H9 (cell line): ENCODE measurements around the gene NRXN3. TPM values are rescaled to one million over a fixed set of nuclear protein-coding genes. Genes with fewer than 3 reads are reported as not detected.

Experiments
- DNase-seq: peaks from one replicate; pipeline ENCODE4 v3.0.0-alpha.2; 2017
- H2AFZ ChIP-seq: one replicate; pipeline ENCODE4 v1.6.1; 2013; ENCODE audit warnings: mild to moderate bottlenecking, low read length, control low read depth, moderate library complexity
- H2AK5ac ChIP-seq: 2 replicates; pipeline ENCODE4 v1.6.1; 2013; ENCODE audit warnings: low read length, control low read depth, mixed read lengths; ENCODE audit not compliant: insufficient read length
- H2BK120ac ChIP-seq: one replicate; pipeline ENCODE4 v1.6.1; 2013; ENCODE audit warnings: low read depth, mild to moderate bottlenecking, low read length, control low read depth, inconsistent platforms; ENCODE audit not compliant: poor library complexity, severe bottlenecking
- H2BK12ac ChIP-seq: 2 replicates; pipeline ENCODE4 v1.6.1; 2013; ENCODE audit warnings: low read length, control low read depth, mixed read lengths, low read depth; ENCODE audit not compliant: insufficient read length
- H2BK15ac ChIP-seq: 2 replicates; pipeline ENCODE4 v1.6.1; 2013; ENCODE audit warnings: low read depth, low read length, control low read depth
- H2BK20ac ChIP-seq: one replicate; pipeline ENCODE4 v1.6.1; 2013; ENCODE audit warnings: low read depth, mild to moderate bottlenecking, low read length, control low read depth, inconsistent platforms; ENCODE audit not compliant: poor library complexity, severe bottlenecking
- H2BK5ac ChIP-seq: 2 replicates; pipeline ENCODE4 v1.6.1; 2013; ENCODE audit warnings: low read length, control low read depth, mixed read lengths; ENCODE audit not compliant: insufficient read length
- H3K14ac ChIP-seq: 2 replicates; pipeline ENCODE4 v1.6.1; 2013; ENCODE audit warnings: low read length, control low read depth; ENCODE audit not compliant: insufficient read depth
- H3K18ac ChIP-seq: 2 replicates; pipeline ENCODE4 v1.6.1; 2013; ENCODE audit warnings: low read depth, mild to moderate bottlenecking, mixed read lengths, low read length, control low read depth; ENCODE audit not compliant: insufficient read length
- H3K23ac ChIP-seq: 2 replicates; pipeline ENCODE4 v1.6.1; 2013; ENCODE audit warnings: low read length, control low read depth, mixed read lengths, low read depth; ENCODE audit not compliant: insufficient read length
- H3K23me2 ChIP-seq: 2 replicates; pipeline ENCODE4 v1.6.1; 2013; ENCODE audit warnings: low read depth, mild to moderate bottlenecking, mixed read lengths, low read length, control low read depth; ENCODE audit not compliant: insufficient read length, poor library complexity, severe bottlenecking
- H3K27ac ChIP-seq: 2 replicates; pipeline ENCODE4 v1.5.1; 2013; ENCODE audit warnings: low read length, control low read depth, mixed read lengths, low read depth; ENCODE audit not compliant: insufficient read length
- H3K27me3 ChIP-seq: 2 replicates; pipeline ENCODE4 v1.6.1; 2013; ENCODE audit warnings: low read length, control low read depth, inconsistent platforms; ENCODE audit not compliant: insufficient read depth
- H3K4ac ChIP-seq: 2 replicates; pipeline ENCODE4 v1.6.1; 2013; ENCODE audit warnings: low read depth, mild to moderate bottlenecking, control low read depth, inconsistent platforms, low read length, moderate library complexity
- H3K4me1 ChIP-seq: 2 replicates; pipeline ENCODE4 v1.6.1; 2013; ENCODE audit warnings: low read length, control low read depth, inconsistent platforms; ENCODE audit not compliant: insufficient read depth
- H3K4me2 ChIP-seq: 2 replicates; pipeline ENCODE4 v1.6.1; 2013; ENCODE audit warnings: low read length, control low read depth, mixed read lengths; ENCODE audit not compliant: insufficient read length, insufficient read depth
- H3K56ac ChIP-seq: 2 replicates; pipeline ENCODE4 v1.6.1; 2013; ENCODE audit warnings: low read depth, mild to moderate bottlenecking, mixed read lengths, low read length, control low read depth; ENCODE audit not compliant: insufficient read length
- H3K79me1 ChIP-seq: 2 replicates; pipeline ENCODE4 v1.6.1; 2013; ENCODE audit warnings: low read depth, mild to moderate bottlenecking, moderate library complexity, low read length, control low read depth, inconsistent platforms; ENCODE audit not compliant: insufficient read depth, poor library complexity, severe bottlenecking
- H3K79me2 ChIP-seq: 2 replicates; pipeline ENCODE4 v1.6.1; 2013; ENCODE audit warnings: low read length, control low read depth, inconsistent platforms; ENCODE audit not compliant: insufficient read depth
- H3K9ac ChIP-seq: 2 replicates; pipeline ENCODE4 v1.6.1; 2013; ENCODE audit warnings: low read length, control low read depth, mixed read lengths; ENCODE audit not compliant: insufficient read length; ENCODE audit errors: extremely low read depth
- H3K9me3 ChIP-seq: one replicate; pipeline ENCODE4 v1.6.1; 2013; ENCODE audit warnings: low read depth, low read length, inconsistent platforms; ENCODE audit not compliant: control insufficient read depth
- H3T11ph ChIP-seq: one replicate; pipeline ENCODE4 v1.6.1; 2013; ENCODE audit warnings: mild to moderate bottlenecking, low read length, control low read depth, inconsistent platforms
- H4K20me1 ChIP-seq: one replicate; pipeline ENCODE4 v1.6.1; 2013; ENCODE audit not compliant: control insufficient read depth, insufficient read length, insufficient read depth
- H4K5ac ChIP-seq: 2 replicates; pipeline ENCODE4 v1.6.1; 2013; ENCODE audit warnings: low read depth, mild to moderate bottlenecking, mixed read lengths, low read length, control low read depth; ENCODE audit not compliant: insufficient read length
- H4K8ac ChIP-seq: replicated peaks from 2 replicates; pipeline ENCODE4 v1.6.1; 2013; ENCODE audit warnings: low read length, control low read depth, mixed read lengths, low read depth; ENCODE audit not compliant: insufficient read length
- H4K91ac ChIP-seq: 2 replicates; pipeline ENCODE4 v1.6.1; 2013; ENCODE audit warnings: low read depth, mild to moderate bottlenecking, moderate library complexity, mixed read lengths, low read length, control low read depth; ENCODE audit not compliant: insufficient read length
- H3K27ac Mint-ChIP-seq, 3 experiments: 2 replicates in 2 of 3; 3 replicates in 1 of 3; pipeline ENCODE4 v1.8.0; 2020 to 2021; ENCODE audit warnings: mixed read lengths in 3 of 3, mild to moderate bottlenecking in 1 of 3, moderate library complexity in 1 of 3
- H3K27me3 Mint-ChIP-seq: 2 replicates; pipeline ENCODE4 v1.8.0; 2021; ENCODE audit warnings: low read depth, mild to moderate bottlenecking, moderate library complexity, mixed read lengths
- H3K36me3 Mint-ChIP-seq, 3 experiments: 2 replicates in 2 of 3; 3 replicates in 1 of 3; pipeline ENCODE4 v1.8.0; 2020 to 2021; ENCODE audit warnings: low read depth in 3 of 3, mixed read lengths in 3 of 3; ENCODE audit not compliant: insufficient read depth in 1 of 3
- H3K4me1 Mint-ChIP-seq, 2 experiments: 2 replicates each; pipeline ENCODE4 v1.8.0; 2020; ENCODE audit warnings: mixed read lengths in 2 of 2
- H3K4me3 Mint-ChIP-seq, 2 experiments: 2 replicates in 1 of 2; 3 replicates in 1 of 2; pipeline ENCODE4 v1.8.0; 2020 to 2021; ENCODE audit warnings: mild to moderate bottlenecking in 2 of 2, mixed read lengths in 2 of 2, moderate library complexity in 1 of 2
- H3K9me3 Mint-ChIP-seq, 2 experiments: 2 replicates in 1 of 2; 3 replicates in 1 of 2; pipeline ENCODE4 v1.8.0; 2020; ENCODE audit warnings: mild to moderate bottlenecking in 2 of 2, mixed read lengths in 2 of 2, moderate library complexity in 1 of 2
- WGBS: extraction: QIAGEN DNeasy Blood & Tissue Kit; methylation state at CpG from one replicate; pipeline ENCODE4 v1.1.7; 2013; ENCODE audit warnings: missing lambda C conversion rate, low lambda C conversion rate, mixed read lengths; ENCODE audit not compliant: insufficient read length; ENCODE audit errors: extremely low coverage; 5-methylcytosine and 5-hydroxymethylcytosine counted together
- total RNA-seq: library from RNA; stranded (reverse); gene quantifications from 2 replicates; pipeline ENCODE4 v1.2.1, GENCODE V29; 2021
- TF ChIP-seq, protein P1 (sequence below): fragments of 200-600 bp; sonication (generic); conservative IDR thresholded peaks from 3 replicates; pipeline ENCODE4 v1.8.0; 2021; ENCODE audit warnings: antibody characterized with exemption, mild to moderate bottlenecking

Gene NRXN3
- total RNA-seq, 1 experiment from 2014 or later, result 1.8 TPM

- Histone ChIP-seq H3K23me2 (peaks cover 4% of the 10 kb centered on the region), H2BK12ac (no peak overlapping the region), H4K91ac (no peak overlapping the region), H2BK15ac (no peak overlapping the region), H3K18ac (no peak overlapping the region), H3K79me2 (no peaks in the 10 kb centered on the region), H3K14ac (no peak overlapping the region), H2BK120ac (no peak overlapping the region), H4K20me1 (no peaks in the 10 kb centered on the region), H3K4me2 (no peak overlapping the region), H4K8ac (no peak overlapping the region), H3K4me1 (no peaks in the 10 kb centered on the region; the same call in 1 of the 2 replicates), H2AFZ (no peak overlapping the region), H2AK5ac (no peak overlapping the region), H3K27me3 (no peaks in the 10 kb centered on the region), H4K5ac (no peak overlapping the region), H3K9me3 (no peaks in the 10 kb centered on the region), H3K79me1 (no peaks in the 10 kb centered on the region), H3K56ac (no peak overlapping the region), H3K23ac (no peak overlapping the region), H3K27ac (no peak overlapping the region), H2BK5ac (no peak overlapping the region), H2BK20ac (peak overlapping the region; percentile 75), H3K4ac (no peak overlapping the region), H3T11ph (no peak overlapping the region), H3K9ac (no peak overlapping the region)
- Mint-ChIP-seq H3K9me3 (no peaks in the 10 kb centered on the region), H3K4me3 (no peak overlapping the region), H3K4me1 (peaks cover 30 to 36% of the 10 kb centered on the region in 2 experiments), H3K36me3 (no peaks in the 10 kb centered on the region), H3K27ac (no peak overlapping the region), H3K27me3 (no peaks in the 10 kb centered on the region; the same call in 1 of the 2 replicates)
- TF ChIP-seq, protein P1, sequence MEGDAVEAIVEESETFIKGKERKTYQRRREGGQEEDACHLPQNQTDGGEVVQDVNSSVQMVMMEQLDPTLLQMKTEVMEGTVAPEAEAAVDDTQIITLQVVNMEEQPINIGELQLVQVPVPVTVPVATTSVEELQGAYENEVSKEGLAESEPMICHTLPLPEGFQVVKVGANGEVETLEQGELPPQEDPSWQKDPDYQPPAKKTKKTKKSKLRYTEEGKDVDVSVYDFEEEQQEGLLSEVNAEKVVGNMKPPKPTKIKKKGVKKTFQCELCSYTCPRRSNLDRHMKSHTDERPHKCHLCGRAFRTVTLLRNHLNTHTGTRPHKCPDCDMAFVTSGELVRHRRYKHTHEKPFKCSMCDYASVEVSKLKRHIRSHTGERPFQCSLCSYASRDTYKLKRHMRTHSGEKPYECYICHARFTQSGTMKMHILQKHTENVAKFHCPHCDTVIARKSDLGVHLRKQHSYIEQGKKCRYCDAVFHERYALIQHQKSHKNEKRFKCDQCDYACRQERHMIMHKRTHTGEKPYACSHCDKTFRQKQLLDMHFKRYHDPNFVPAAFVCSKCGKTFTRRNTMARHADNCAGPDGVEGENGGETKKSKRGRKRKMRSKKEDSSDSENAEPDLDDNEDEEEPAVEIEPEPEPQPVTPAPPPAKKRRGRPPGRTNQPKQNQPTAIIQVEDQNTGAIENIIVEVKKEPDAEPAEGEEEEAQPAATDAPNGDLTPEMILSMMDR, result no peak
- no peak for DNase-seq
- WGBS, result no CpG with 5 or more reads among the region's 1 CpG
These were observed 1400.5 kb downstream of the NRXN3 start for GRCh38 chr14:79570648-79571047.
